K562 (cell line): ENCODE data around the gene SAE1. TPM values are rescaled to one million over a fixed set of nuclear protein-coding genes. Genes with fewer than 3 reads are reported as not detected.
A peak's percentile ranks its signal among the peaks of the same experiment; 100 is the strongest.

ENCODE experiments used
- BRF2 ChIP-seq: IDR thresholded peaks from 3 replicates; pipeline ENCODE4 v1.6.1; 2011; ENCODE audit warnings: borderline replicate concordance, mild to moderate bottlenecking; ENCODE audit not compliant: insufficient read length, insufficient read depth
- CBFA2T2 ChIP-seq: fragments of 450-650 bp; conservative IDR thresholded peaks from 2 replicates; pipeline ENCODE4 v1.6.1; 2017; ENCODE audit warnings: mild to moderate bottlenecking
- ILK ChIP-seq: fragments of 450-650 bp; IDR thresholded peaks from 2 replicates; pipeline ENCODE4 v1.6.1; 2016; ENCODE audit warnings: missing genetic modification characterization, low read depth, mild to moderate bottlenecking, missing compliant biosample characterization, moderate library complexity, borderline replicate concordance
- MAFF ChIP-seq: IDR thresholded peaks from 2 replicates; pipeline ENCODE4 v1.6.1; 2012; ENCODE audit warnings: low read length, improper control_type of control experiment
- NR4A1 ChIP-seq, 2 experiments: fragments of 250-450 bp in 1 of 2; fragments of 450-650 bp in 1 of 2; sonication (Bioruptor Pico) in 1 of 2; IDR thresholded peaks; 2 replicates each; pipeline versions ENCODE4 v1.4.0 to v1.6.1; 2016 to 2020; ENCODE audit warnings: mild to moderate bottlenecking in 2 of 2, missing compliant biosample characterization in 1 of 2, missing genetic modification characterization in 1 of 2, moderate library complexity in 1 of 2
- PCBP2 ChIP-seq: fragments of 200-400 bp; formaldehyde crosslinking; IDR thresholded peaks from 2 replicates; pipeline ENCODE4 v1.6.1; 2018; ENCODE audit warnings: low read length, low read depth, mild to moderate bottlenecking, moderate library complexity; ENCODE audit not compliant: poor library complexity, severe bottlenecking
- PURB ChIP-seq: sonication (generic); formaldehyde crosslinking; IDR thresholded peaks from 2 replicates; pipeline ENCODE4 v1.9.0; 2021; ENCODE audit warnings: low read depth, mild to moderate bottlenecking, missing genetic modification reagents
- RBBP5 ChIP-seq: fragments of 200-600 bp; sonication (generic); IDR thresholded peaks from 2 replicates; pipeline ENCODE4 v1.6.1; 2012; ENCODE audit warnings: borderline replicate concordance, mild to moderate bottlenecking, low read length, control low read depth, inconsistent platforms; ENCODE audit not compliant: insufficient read depth, poor library complexity, severe bottlenecking
- TAF7 ChIP-seq: fragments of 450-650 bp; IDR thresholded peaks from 2 replicates; pipeline ENCODE4 v1.6.1; 2016; ENCODE audit warnings: missing genetic modification characterization, missing compliant biosample characterization
- THRAP3 ChIP-seq: fragments of 450-650 bp; IDR thresholded peaks from 2 replicates; pipeline ENCODE4 v1.6.1; 2016; ENCODE audit warnings: mild to moderate bottlenecking, inconsistent platforms, borderline replicate concordance
- TSHZ1 ChIP-seq: fragments of 250-450 bp; sonication (Bioruptor Pico); IDR thresholded peaks from 2 replicates; pipeline ENCODE4 v1.4.0; 2020; ENCODE audit warnings: mild to moderate bottlenecking, moderate library complexity
- XRCC4 ChIP-seq: IDR thresholded peaks from one replicate; pipeline ENCODE4 v1.6.1; 2011; ENCODE audit not compliant: insufficient read depth, insufficient read length; ENCODE audit errors: extremely low read depth
- ZBTB17 ChIP-seq: fragments of 450-650 bp; formaldehyde crosslinking; IDR thresholded peaks from 2 replicates; pipeline ENCODE4 v1.4.0; 2020; ENCODE audit warnings: mild to moderate bottlenecking
- ZBTB49 ChIP-seq: sonication (generic); formaldehyde crosslinking; IDR thresholded peaks from 2 replicates; pipeline ENCODE4 v1.8.0; 2022; ENCODE audit warnings: missing genetic modification reagents, mild to moderate bottlenecking, borderline replicate concordance
- ZFP1 ChIP-seq: fragments of 450-650 bp; formaldehyde crosslinking; IDR thresholded peaks from 2 replicates; pipeline ENCODE4 v1.4.0; 2020; ENCODE audit warnings: mild to moderate bottlenecking, mixed read lengths
- ZNF561 ChIP-seq: fragments of 450-650 bp; formaldehyde crosslinking; conservative IDR thresholded peaks from 2 replicates; pipeline ENCODE4 v1.4.0; 2020; ENCODE audit warnings: mild to moderate bottlenecking, moderate library complexity
- polyA plus RNA-seq, 8 experiments: library from polyadenylated mRNA; depleted of rRNA in 4 of 8; stranded (reverse) in 5 of 8; unstranded in 3 of 8; fragments of >200 nt; fragmentation: Nextera tagmentation in 2 of 8; fragmentation: Illumina TruSeq in 1 of 8; extraction: Ambion mirVana in 2 of 8; extraction: Trizol in 1 of 8; gene quantifications; 2 replicates each; pipeline versions ENCODE4 v1.2.1 to v1.2.3, GENCODE V29; 2011 to 2014; ENCODE audit warnings: inconsistent platforms in 1 of 8, missing spikeins in 1 of 8
- total RNA-seq, 7 experiments: library from RNA; depleted of rRNA in 6 of 7; stranded (reverse); fragments of >200 nt in 6 of 7; fragmentation: Illumina TruSeq in 2 of 7; extraction: Trizol in 2 of 7; gene quantifications; 2 replicates each; pipeline versions ENCODE4 v1.2.1 to v1.2.3, GENCODE V29; 2011 to 2021; ENCODE audit warnings: low replicate concordance in 1 of 7
- TF ChIP-seq, protein P1 (sequence below): sonication (generic); formaldehyde crosslinking; IDR thresholded peaks from 2 replicates; pipeline ENCODE4 v1.8.0; 2023; ENCODE audit warnings: mild to moderate bottlenecking, missing genetic modification reagents
- TF ChIP-seq, protein P2 (sequence below): fragments of 250-450 bp; sonication (Bioruptor Pico); IDR thresholded peaks from 2 replicates; pipeline ENCODE4 v1.4.0; 2020; ENCODE audit warnings: borderline replicate concordance

SAE1 gene
- total and polyA plus RNA-seq, 9 of the 15 experiments (the other 6 are each of a cell fraction or from before 2014, with no cell fraction given) = 82.8 to 299 (median 217) TPM

DNA sequence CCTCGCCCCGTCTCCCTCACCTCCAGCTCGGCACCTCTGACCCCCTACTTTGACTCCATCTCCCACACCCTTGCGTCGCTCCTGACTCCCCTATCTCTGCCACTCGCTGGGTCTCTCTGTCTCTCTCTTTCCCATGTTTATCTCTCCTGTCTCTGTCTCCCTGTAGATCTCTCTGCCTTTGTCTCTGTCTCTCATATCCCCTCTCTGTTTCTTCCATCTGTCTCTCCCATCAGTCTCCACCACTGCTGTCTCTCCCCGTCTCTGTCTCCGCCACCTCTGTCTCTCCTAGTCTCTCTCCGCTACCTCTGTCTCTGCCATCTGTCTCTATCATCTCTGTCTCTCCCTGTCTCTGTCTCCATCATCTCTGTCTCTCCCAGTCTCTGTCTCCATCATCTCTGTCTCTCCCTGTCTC is 112.7 kb downstream of the SAE1 start (continued):
- TF ChIP-seq ZNF561 (CRISPR knock-in tag) (no peak), BRF2 (no peak), ZBTB49 (CRISPR knock-in tag) (no peak), THRAP3 (peak; percentile 87), RBBP5 (no peak), XRCC4 (no peak), CBFA2T2 (0 out of 2 replicates have a peak, but pooled peaks have one; percentile 6), PURB (CRISPR knock-in tag) (no peak), ILK (tag) (no peak), TSHZ1 (CRISPR knock-in tag) (no peak), TAF7 (tag) (no peak; the same call in 1 of the 2 replicates), NR4A1 (CRISPR knock-in tag; IDR thresholded peaks at IDR 0.05) (no peak), NR4A1 (tag; IDR thresholded peaks at IDR 0.05) (no peak), ZFP1 (CRISPR knock-in tag) (no peak), MAFF (no peak), ZBTB17 (CRISPR knock-in tag) (no peak), PCBP2 (no peak)
- TF ChIP-seq, protein P1, sequence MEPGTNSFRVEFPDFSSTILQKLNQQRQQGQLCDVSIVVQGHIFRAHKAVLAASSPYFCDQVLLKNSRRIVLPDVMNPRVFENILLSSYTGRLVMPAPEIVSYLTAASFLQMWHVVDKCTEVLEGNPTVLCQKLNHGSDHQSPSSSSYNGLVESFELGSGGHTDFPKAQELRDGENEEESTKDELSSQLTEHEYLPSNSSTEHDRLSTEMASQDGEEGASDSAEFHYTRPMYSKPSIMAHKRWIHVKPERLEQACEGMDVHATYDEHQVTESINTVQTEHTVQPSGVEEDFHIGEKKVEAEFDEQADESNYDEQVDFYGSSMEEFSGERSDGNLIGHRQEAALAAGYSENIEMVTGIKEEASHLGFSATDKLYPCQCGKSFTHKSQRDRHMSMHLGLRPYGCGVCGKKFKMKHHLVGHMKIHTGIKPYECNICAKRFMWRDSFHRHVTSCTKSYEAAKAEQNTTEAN (CRISPR knock-in tag) = no peak
- TF ChIP-seq, protein P2, sequence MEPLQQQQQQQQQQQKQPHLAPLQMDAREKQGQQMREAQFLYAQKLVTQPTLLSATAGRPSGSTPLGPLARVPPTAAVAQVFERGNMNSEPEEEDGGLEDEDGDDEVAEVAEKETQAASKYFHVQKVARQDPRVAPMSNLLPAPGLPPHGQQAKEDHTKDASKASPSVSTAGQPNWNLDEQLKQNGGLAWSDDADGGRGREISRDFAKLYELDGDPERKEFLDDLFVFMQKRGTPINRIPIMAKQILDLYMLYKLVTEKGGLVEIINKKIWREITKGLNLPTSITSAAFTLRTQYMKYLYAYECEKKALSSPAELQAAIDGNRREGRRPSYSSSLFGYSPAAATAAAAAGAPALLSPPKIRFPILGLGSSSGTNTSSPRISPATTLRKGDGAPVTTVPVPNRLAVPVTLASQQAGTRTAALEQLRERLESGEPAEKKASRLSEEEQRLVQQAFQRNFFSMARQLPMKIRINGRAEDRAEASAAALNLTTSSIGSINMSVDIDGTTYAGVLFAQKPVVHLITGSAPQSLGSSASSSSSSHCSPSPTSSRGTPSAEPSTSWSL (CRISPR knock-in tag) = no peak
